ENCODE data around the gene PCK2.

DNA sequence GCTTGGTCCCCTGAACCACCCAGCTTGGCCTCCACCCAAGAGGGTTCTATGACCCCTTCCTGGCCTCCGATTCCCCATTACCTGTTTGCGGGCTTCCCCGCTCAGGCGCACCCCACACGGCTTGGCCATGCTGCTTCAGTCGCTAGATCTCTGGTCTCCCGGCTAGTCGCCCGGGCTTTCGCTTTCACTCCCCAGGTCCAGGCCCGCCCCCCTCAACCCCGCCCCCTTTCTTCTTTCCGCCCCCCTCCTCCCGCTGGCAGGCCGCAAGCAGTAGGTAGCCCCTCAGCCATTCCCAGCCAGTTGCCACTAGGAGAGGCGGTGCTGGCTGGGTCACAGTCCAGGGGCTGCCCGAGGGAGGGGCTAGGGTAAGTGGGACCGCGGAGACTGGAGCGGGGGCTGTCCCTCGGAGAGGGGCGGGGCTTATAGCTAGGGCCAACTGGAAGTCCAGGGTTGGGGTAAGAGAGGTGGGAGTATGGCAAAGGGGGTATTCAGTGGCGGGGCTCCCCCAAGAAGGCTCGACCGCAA lies 52.4 kb downstream of the PCK2 start, which contains the start of gene PSME2:
- TF ChIP-seq PHF8 (IDR thresholded peaks at IDR 0.05; ENCODE audit: borderline replicate concordance, low read depth), result no peak
- TF ChIP-seq, protein P1, sequence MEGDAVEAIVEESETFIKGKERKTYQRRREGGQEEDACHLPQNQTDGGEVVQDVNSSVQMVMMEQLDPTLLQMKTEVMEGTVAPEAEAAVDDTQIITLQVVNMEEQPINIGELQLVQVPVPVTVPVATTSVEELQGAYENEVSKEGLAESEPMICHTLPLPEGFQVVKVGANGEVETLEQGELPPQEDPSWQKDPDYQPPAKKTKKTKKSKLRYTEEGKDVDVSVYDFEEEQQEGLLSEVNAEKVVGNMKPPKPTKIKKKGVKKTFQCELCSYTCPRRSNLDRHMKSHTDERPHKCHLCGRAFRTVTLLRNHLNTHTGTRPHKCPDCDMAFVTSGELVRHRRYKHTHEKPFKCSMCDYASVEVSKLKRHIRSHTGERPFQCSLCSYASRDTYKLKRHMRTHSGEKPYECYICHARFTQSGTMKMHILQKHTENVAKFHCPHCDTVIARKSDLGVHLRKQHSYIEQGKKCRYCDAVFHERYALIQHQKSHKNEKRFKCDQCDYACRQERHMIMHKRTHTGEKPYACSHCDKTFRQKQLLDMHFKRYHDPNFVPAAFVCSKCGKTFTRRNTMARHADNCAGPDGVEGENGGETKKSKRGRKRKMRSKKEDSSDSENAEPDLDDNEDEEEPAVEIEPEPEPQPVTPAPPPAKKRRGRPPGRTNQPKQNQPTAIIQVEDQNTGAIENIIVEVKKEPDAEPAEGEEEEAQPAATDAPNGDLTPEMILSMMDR (IDR thresholded peaks at IDR 0.05), result no peak
- no peak for TF ChIP-seq USF2 (IDR thresholded peaks at IDR 0.05)
- 0 out of 2 replicates have a peak, but pooled peaks have one; percentile 43 for TF ChIP-seq MAZ (IDR thresholded peaks at IDR 0.05; ENCODE audit: borderline replicate concordance, low read depth, low read length)
- TF ChIP-seq POLR2A (IDR thresholded peaks at IDR 0.05; ENCODE audit: low read length), result peak; percentile 71
- TF ChIP-seq POLR2AphosphoS2 (conservative IDR thresholded peaks at IDR 0.05; ENCODE audit: low read length), result no peak
- TF ChIP-seq RAD21 (conservative IDR thresholded peaks at IDR 0.05 in 1 of 2, IDR thresholded peaks at IDR 0.05 in 1 of 2), result no peak
- TF ChIP-seq HOXA7 (CRISPR knock-in tag; IDR thresholded peaks at IDR 0.05), result no peak
- no peak for TF ChIP-seq MYC (IDR thresholded peaks at IDR 0.05; ENCODE audit: borderline replicate concordance, low read length)
- no peak for TF ChIP-seq PBX3 (IDR thresholded peaks at IDR 0.05)
- no peak for TF ChIP-seq ZFP36 (IDR thresholded peaks at IDR 0.05; ENCODE audit: borderline replicate concordance, partially characterized antibody)
- TF ChIP-seq EP300 (IDR thresholded peaks at IDR 0.05), result no peak

All from A549 (cell line).